Measurements from ENCODE around the gene IMP4.

The IMP4 gene

GRCh38 chr2:130342020-130342532 lies 621 bp upstream of the IMP4 start:
- H3K4me3 ChIP-seq (ENCODE audit: low read length): peak overlapping the region; percentile 94
- no peak for TF ChIP-seq ZNF274 (IDR thresholded peaks at IDR 0.05; ENCODE audit: low read depth, low read length)

GRCh38 chr2:130344578-130344977 lies 1.9 kb downstream of the IMP4 start:
- no peak for TF ChIP-seq ZNF274 (IDR thresholded peaks at IDR 0.05; ENCODE audit: low read depth, low read length)
- no peak overlapping the region for H3K4me3 ChIP-seq (ENCODE audit: low read length)

- H3K4me3 ChIP-seq (ENCODE audit: low read length): no peak overlapping the region
- no peak for TF ChIP-seq ZNF274 (IDR thresholded peaks at IDR 0.05; ENCODE audit: low read depth, low read length)
These were observed 2.4 kb downstream of the IMP4 start for GRCh38 chr2:130345091-130345490.

- no peak for TF ChIP-seq ZNF274 (IDR thresholded peaks at IDR 0.05; ENCODE audit: low read depth, low read length)
- H3K4me3 ChIP-seq (ENCODE audit: low read length): no peak overlapping the region
These were observed 2.9 kb downstream of the IMP4 start for GRCh38 chr2:130345611-130346010.

- no peak for TF ChIP-seq ZNF274 (IDR thresholded peaks at IDR 0.05; ENCODE audit: low read depth, low read length)
These were observed 3.5 kb downstream of the IMP4 start for GRCh38 chr2:130346041-130346740.

GRCh38 chr2:130346741-130347066 lies 4.0 kb downstream of the IMP4 start:
- no peak overlapping the region for H3K4me3 ChIP-seq (ENCODE audit: low read length)

More at GRCh38 chr2:130346041-130346740, 3.5 kb downstream of the IMP4 start:
- no peak overlapping the region for H3K4me3 ChIP-seq (ENCODE audit: low read length)

GRCh38 chr2:130347220-130347925 lies 4.7 kb downstream of the IMP4 start:
- H3K4me3 ChIP-seq (ENCODE audit: low read length): no peak overlapping the region
- TF ChIP-seq ZNF274 (IDR thresholded peaks at IDR 0.05; ENCODE audit: low read depth, low read length): no peak

More at GRCh38 chr2:130346741-130347066, 4.0 kb downstream of the IMP4 start:
- TF ChIP-seq ZNF274 (IDR thresholded peaks at IDR 0.05; ENCODE audit: low read depth, low read length): no peak

- no peak overlapping the region for H3K4me3 ChIP-seq (ENCODE audit: low read length)
- no peak for TF ChIP-seq ZNF274 (IDR thresholded peaks at IDR 0.05; ENCODE audit: low read depth, low read length)
These were observed 6.5 kb downstream of the IMP4 start for GRCh38 chr2:130349174-130349573.

GRCh38 chr2:130351711-130352110 lies 9.0 kb downstream of the IMP4 start:
- H3K4me3 ChIP-seq (ENCODE audit: low read length): no peak overlapping the region

GRCh38 chr2:130352237-130352636 lies 9.5 kb downstream of the IMP4 start:
- H3K4me3 ChIP-seq (ENCODE audit: low read length): no peak overlapping the region
- TF ChIP-seq ZNF274 (IDR thresholded peaks at IDR 0.05; ENCODE audit: low read depth, low read length): no peak

More at GRCh38 chr2:130351711-130352110, 9.0 kb downstream of the IMP4 start:
- TF ChIP-seq ZNF274 (IDR thresholded peaks at IDR 0.05; ENCODE audit: low read depth, low read length): no peak

- no peak for TF ChIP-seq ZNF274 (IDR thresholded peaks at IDR 0.05; ENCODE audit: low read depth, low read length)
- H3K4me3 ChIP-seq (ENCODE audit: low read length): no peak overlapping the region
These were observed 10.8 kb downstream of the IMP4 start for GRCh38 chr2:130353291-130354138.

GRCh38 chr2:130354139-130354428 lies 11.4 kb downstream of the IMP4 start:
- no peak for TF ChIP-seq ZNF274 (IDR thresholded peaks at IDR 0.05; ENCODE audit: low read depth, low read length)
- no peak overlapping the region for H3K4me3 ChIP-seq (ENCODE audit: low read length)

- no peak for TF ChIP-seq ZNF274 (IDR thresholded peaks at IDR 0.05; ENCODE audit: low read depth, low read length)
- H3K4me3 ChIP-seq (ENCODE audit: low read length): peak overlapping the region; percentile 69; the same call in 1 of the 2 replicates
These were observed 12.5 kb downstream of the IMP4 start for GRCh38 chr2:130355172-130355577.

Measured in GM08714 (cell line).